IPS-15b (cell line): ENCODE data around the gene PRKAR1A.
"Not testable (repeated sequence)": the region's sequence is repeated elsewhere in the genome, so short reads cannot be mapped to it uniquely, and the experiment has no call there.

Source experiments
- H3K27me3 ChIP-seq: one replicate; pipeline ENCODE4 v1.6.1; 2013; ENCODE audit warnings: low read length; ENCODE audit not compliant: control insufficient read depth, insufficient read depth
- H3K36me3 ChIP-seq: one replicate; pipeline ENCODE4 v1.6.1; 2013; ENCODE audit warnings: low read length; ENCODE audit not compliant: control insufficient read depth, insufficient read depth
- H3K4me1 ChIP-seq: one replicate; pipeline ENCODE4 v1.6.1; 2013; ENCODE audit warnings: mild to moderate bottlenecking, low read length; ENCODE audit not compliant: control insufficient read depth, insufficient read depth
- H3K4me3 ChIP-seq: one replicate; pipeline ENCODE4 v1.5.1; 2013; ENCODE audit warnings: low read depth, low read length
- H3K9ac ChIP-seq: one replicate; pipeline ENCODE4 v1.6.1; 2013; ENCODE audit warnings: low read depth, mild to moderate bottlenecking, low read length
- H3K9me3 ChIP-seq: one replicate; pipeline ENCODE4 v1.6.1; 2013; ENCODE audit warnings: mild to moderate bottlenecking, low read length; ENCODE audit not compliant: control insufficient read depth, insufficient read depth

PRKAR1A gene

GRCh38 chr17:68512247-68512959 lies at the start of gene PRKAR1A:
PRKAR1A (plus strand) TSS chr17:68512430; CDS start chr17:68515400, 2,970 bp downstream.
- no peaks in the 10 kb centered on the region for H3K27me3 ChIP-seq
- no peaks in the 10 kb centered on the region for H3K9me3 ChIP-seq
- peak within 1 kb of the TSS; percentile 98 for H3K4me3 ChIP-seq
- H3K9ac ChIP-seq, result peak within 1 kb of the TSS; percentile 66
- H3K36me3 ChIP-seq, result peaks cover 3% of the 10 kb centered on the region
- H3K4me1 ChIP-seq, result peaks cover 4% of the 10 kb centered on the region

- Histone ChIP-seq H3K9ac (no peak overlapping the region), H3K36me3 (no peaks in the 10 kb centered on the region), H3K9me3 (no peaks in the 10 kb centered on the region), H3K27me3 (peaks cover 15% of the 10 kb centered on the region), H3K4me3 (no peak overlapping the region), H3K4me1 (peaks cover 4% of the 10 kb centered on the region)
These were observed 48.8 kb upstream of the PRKAR1A start for GRCh38 chr17:68463211-68464019.

- H3K9me3 ChIP-seq, result no peaks in the 10 kb centered on the region
- no peak overlapping the region for H3K4me3 ChIP-seq
- H3K36me3 ChIP-seq, result no peaks in the 10 kb centered on the region
- H3K9ac ChIP-seq, result no peak overlapping the region
- H3K27me3 ChIP-seq, result no peaks in the 10 kb centered on the region
- H3K4me1 ChIP-seq, result peaks cover 2% of the 10 kb centered on the region
These were observed 43.9 kb upstream of the PRKAR1A start for GRCh38 chr17:68468334-68468733.

GRCh38 chr17:68468788-68469187 lies 43.4 kb upstream of the PRKAR1A start:
- Histone ChIP-seq H3K4me1 (peaks cover 2% of the 10 kb centered on the region), H3K4me3 (no peak overlapping the region), H3K9me3 (no peaks in the 10 kb centered on the region), H3K9ac (no peak overlapping the region), H3K27me3 (no peaks in the 10 kb centered on the region), H3K36me3 (no peaks in the 10 kb centered on the region)

- no peaks in the 10 kb centered on the region for H3K9me3 ChIP-seq
- no peak overlapping the region for H3K4me3 ChIP-seq
- H3K36me3 ChIP-seq, result no peaks in the 10 kb centered on the region
- no peak overlapping the region for H3K9ac ChIP-seq
- no peaks in the 10 kb centered on the region for H3K27me3 ChIP-seq
- H3K4me1 ChIP-seq, result peaks cover under 1% of the 10 kb centered on the region
These were observed 41.3 kb upstream of the PRKAR1A start for GRCh38 chr17:68470961-68471360.

- H3K36me3 ChIP-seq, result no peaks in the 10 kb centered on the region
- H3K9ac ChIP-seq, result no peak overlapping the region
- no peaks in the 10 kb centered on the region for H3K27me3 ChIP-seq
- no peak overlapping the region for H3K4me3 ChIP-seq
- H3K4me1 ChIP-seq, result no peaks in the 10 kb centered on the region
- no peaks in the 10 kb centered on the region for H3K9me3 ChIP-seq
These were observed 31.3 kb upstream of the PRKAR1A start for GRCh38 chr17:68480885-68481284.

GRCh38 chr17:68482576-68483041 lies 29.6 kb upstream of the PRKAR1A start:
- H3K9ac ChIP-seq, result no peak overlapping the region
- no peaks in the 10 kb centered on the region for H3K9me3 ChIP-seq
- no peaks in the 10 kb centered on the region for H3K27me3 ChIP-seq

GRCh38 chr17:68484458-68484857 lies 27.8 kb upstream of the PRKAR1A start:
- Histone ChIP-seq H3K27me3 (no peaks in the 10 kb centered on the region), H3K9me3 (no peaks in the 10 kb centered on the region), H3K4me3 (no peak overlapping the region), H3K4me1 (no peaks in the 10 kb centered on the region), H3K36me3 (no peaks in the 10 kb centered on the region), H3K9ac (no peak overlapping the region)

More at GRCh38 chr17:68482576-68483041, 29.6 kb upstream of the PRKAR1A start:
- H3K4me3 ChIP-seq, result no peak overlapping the region
- H3K36me3 ChIP-seq, result no peaks in the 10 kb centered on the region
- H3K4me1 ChIP-seq, result no peaks in the 10 kb centered on the region

- no peaks in the 10 kb centered on the region for H3K36me3 ChIP-seq
- no peaks in the 10 kb centered on the region for H3K27me3 ChIP-seq
- H3K9me3 ChIP-seq, result no peaks in the 10 kb centered on the region
- H3K4me3 ChIP-seq, result no peak overlapping the region
- no peaks in the 10 kb centered on the region for H3K4me1 ChIP-seq
- H3K9ac ChIP-seq, result no peak overlapping the region
These were observed 22.3 kb upstream of the PRKAR1A start for GRCh38 chr17:68489919-68490318.

GRCh38 chr17:68491381-68492231 lies 20.6 kb upstream of the PRKAR1A start:
- no peaks in the 10 kb centered on the region for H3K36me3 ChIP-seq
- H3K9ac ChIP-seq, result no peak overlapping the region
- H3K4me3 ChIP-seq, result no peak overlapping the region
- no peaks in the 10 kb centered on the region for H3K4me1 ChIP-seq
- no peaks in the 10 kb centered on the region for H3K27me3 ChIP-seq
- no peaks in the 10 kb centered on the region for H3K9me3 ChIP-seq

- not testable (repeated sequence) for H3K27me3 ChIP-seq, H3K4me1 ChIP-seq, H3K9me3 ChIP-seq, H3K4me3 ChIP-seq, H3K9ac ChIP-seq, H3K36me3 ChIP-seq
These were observed 19.7 kb upstream of the PRKAR1A start for GRCh38 chr17:68492394-68493054.
